Measurements from ENCODE around the gene PHF21B.
"Not testable (repeated sequence)": the region's sequence is repeated elsewhere in the genome, so short reads cannot be mapped to it uniquely, and the experiment has no call there.

PHF21B gene

DNA sequence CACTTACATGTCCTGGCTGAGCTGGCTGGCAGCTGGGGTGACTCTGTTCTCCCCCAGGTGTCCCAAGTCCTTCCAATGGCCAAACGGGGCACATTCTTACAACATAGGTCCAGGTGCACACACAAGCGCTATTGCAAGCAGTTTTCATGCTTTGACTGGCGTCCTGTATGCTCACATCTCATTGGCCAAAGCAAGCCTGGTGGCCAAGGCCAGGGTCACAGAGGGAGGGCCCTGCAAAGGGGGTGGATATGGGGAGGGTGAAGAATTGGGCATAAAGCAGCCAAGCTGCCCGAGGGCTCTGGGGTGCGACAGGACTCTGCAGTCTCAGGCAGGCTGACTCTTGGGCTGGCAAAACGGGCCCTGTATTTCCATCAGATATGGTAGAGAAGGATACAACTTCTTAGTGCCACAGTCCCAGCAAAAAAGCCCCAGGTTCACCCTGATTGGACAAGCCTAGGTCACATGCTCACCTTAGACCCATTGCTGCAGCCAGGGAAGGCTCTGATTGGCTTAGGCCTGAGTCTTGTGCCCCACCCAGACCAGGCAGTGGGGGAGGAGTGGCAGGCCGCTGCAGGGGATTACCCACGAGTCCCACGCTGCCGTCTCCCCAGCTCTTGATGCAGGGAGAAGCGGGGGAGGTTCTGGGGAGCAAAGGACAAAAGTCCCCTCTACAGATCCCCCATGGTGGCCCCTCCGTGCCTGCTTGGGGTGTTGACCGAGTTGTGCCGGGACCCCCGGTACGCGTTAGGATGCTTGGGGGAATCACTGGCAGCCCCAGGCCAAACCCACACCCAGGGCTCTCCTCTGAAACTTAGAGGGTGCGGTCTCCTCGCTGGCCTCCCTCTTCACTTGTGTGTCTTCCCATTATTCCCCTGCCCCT is 146.6 kb downstream of the PHF21B start:
- no peak for DNase-seq

GRCh38 chr22:44862281-44862680 is 147.5 kb downstream of the PHF21B start:
- DNase-seq: no peak

GRCh38 chr22:44861245-44861644 is 148.6 kb downstream of the PHF21B start:
- DNase-seq: no peak

- DNase-seq: no peak
These were observed 149.5 kb downstream of the PHF21B start for GRCh38 chr22:44860311-44860710.

GRCh38 chr22:44859641-44860040 is 150.2 kb downstream of the PHF21B start:
- no peak for DNase-seq

GRCh38 chr22:44858819-44859218 is 151.0 kb downstream of the PHF21B start:
- not testable (repeated sequence) for DNase-seq

DNA sequence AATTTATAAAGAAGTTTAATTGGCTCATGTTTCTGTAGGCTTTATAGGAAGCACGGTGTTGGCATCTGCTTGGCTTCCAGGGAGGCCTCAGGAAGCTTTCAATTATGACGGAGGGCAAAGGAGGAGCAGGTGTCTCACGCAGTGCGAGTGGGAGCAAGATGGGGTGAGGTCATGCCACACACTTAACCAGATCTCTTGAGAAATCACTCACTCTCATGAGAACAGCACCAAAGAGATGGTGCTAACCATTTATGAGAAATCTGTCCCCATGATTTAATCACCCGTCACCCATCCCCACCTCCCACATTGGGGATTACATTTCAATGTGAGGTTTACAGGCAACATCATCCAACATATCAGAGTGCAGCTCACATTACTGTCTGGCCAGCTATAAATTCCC is 153.9 kb downstream of the PHF21B start:
- DNase-seq: no peak

GRCh38 chr22:44854641-44855040 is 155.2 kb downstream of the PHF21B start:
- DNase-seq: not testable (repeated sequence)

- no peak for DNase-seq
These were observed 158.9 kb downstream of the PHF21B start for GRCh38 chr22:44850946-44851345.

GRCh38 chr22:44848791-44849420 is 160.9 kb downstream of the PHF21B start:
- no peak for DNase-seq

DNA sequence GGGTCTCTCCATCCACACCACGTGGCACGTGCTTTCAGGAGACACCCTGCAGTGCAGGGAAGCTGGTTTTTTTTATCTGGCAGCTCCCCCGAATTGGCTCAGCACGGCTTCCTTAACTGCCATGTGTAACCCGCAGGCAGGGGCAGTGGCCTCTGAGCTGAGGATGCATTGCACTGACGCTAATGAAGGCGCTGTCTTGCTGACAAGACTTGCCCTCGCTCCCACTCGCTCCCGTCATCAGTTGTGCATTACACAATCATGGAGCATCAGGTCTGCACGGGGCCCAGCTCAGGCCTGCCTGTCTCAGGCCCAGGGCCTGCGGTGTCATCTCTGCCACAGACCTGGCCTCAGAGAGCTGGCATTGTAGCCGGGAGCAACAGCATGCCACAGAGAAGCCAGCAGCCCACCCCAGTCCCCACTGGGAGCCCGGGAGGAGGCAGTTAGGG is 161.5 kb downstream of the PHF21B start:
- DNase-seq: no peak

- no peak for DNase-seq
These were observed 161.9 kb downstream of the PHF21B start for GRCh38 chr22:44847892-44848291.

- no peak for DNase-seq
These were observed 162.4 kb downstream of the PHF21B start for GRCh38 chr22:44847380-44847779.

- DNase-seq: no peak
These were observed 163.0 kb downstream of the PHF21B start for GRCh38 chr22:44846726-44847275.

- DNase-seq: no peak
These were observed 163.7 kb downstream of the PHF21B start for GRCh38 chr22:44845796-44846720.

GRCh38 chr22:44845191-44845590 is 164.6 kb downstream of the PHF21B start:
- no peak for DNase-seq

DNA sequence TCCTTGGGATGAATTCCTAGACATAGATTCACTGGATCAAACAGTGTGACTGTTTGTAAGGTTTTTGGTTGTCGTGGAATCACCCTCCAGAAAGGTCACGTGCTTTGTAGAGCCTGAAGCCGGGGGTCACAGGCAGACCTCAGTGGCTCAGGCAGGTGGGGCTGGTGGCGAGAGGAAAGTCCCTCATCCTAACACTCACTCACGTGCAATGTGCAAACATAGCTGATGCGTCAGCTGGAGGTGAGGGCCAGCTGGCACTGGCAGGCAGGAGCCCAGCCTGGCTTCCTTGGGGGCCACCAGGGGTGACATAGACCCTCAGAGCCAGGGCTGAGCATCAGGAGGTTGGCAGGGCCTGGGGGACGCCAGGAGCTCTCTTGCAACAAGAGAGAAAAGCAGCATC is 167.4 kb downstream of the PHF21B start:
- no peak for DNase-seq

DNA sequence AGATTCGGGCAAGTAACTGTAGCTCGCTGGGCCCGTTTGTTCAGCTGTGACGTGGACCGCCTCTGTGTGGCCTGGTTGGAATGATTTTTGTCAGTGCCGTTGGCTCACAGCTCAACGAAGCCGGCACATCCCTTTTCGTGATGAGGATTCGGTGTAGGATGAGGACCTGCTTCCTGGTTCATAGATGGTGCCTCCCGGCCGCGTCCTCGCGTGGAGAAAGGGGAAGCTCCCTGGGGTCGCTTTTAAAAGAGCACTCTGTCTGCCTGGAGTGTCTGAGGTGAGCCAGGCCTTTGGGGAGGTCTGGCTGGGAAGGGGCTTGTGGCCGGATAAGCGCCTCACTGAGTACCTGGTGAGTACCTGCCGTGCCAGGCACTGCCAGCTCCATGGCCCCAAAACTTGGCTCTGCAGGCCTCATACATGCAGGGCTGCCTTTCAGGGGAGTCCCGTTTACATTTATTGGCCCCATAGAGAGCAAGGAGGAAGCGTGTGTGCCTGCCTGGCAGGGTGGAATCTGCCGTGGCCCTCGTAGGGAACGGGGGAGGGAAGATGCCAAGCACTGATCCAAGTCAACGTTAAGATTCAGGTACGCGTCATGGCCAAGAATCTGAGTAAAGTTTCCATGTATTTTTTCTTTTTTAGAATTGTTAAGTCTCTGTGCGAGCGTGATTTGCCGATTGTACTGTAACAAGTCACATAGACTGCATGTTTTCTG is 169.0 kb downstream of the PHF21B start:
- DNase-seq: no peak

DNA sequence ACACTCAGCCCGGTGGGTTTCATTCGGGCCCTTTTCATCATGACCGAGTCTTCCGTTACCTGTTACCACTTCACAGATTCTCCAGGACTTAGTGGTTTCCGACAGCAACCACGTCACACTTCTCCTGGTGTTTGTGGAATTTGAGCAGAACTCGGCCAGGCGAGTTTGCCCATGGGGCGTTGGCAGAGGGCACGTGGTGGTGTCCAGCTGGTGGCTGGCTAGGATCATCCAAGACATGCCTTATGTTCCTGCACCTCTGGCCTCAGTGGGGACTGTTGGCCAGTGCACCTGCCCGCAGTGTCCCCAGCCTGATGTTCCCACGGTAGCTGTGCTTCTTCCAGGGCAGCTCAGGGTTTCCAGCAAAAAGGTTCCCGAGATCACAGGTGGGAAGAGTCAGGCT is 170.1 kb downstream of the PHF21B start:
- DNase-seq: no peak

GRCh38 chr22:44839061-44839460 is 170.7 kb downstream of the PHF21B start:
- DNase-seq: no peak

DNA sequence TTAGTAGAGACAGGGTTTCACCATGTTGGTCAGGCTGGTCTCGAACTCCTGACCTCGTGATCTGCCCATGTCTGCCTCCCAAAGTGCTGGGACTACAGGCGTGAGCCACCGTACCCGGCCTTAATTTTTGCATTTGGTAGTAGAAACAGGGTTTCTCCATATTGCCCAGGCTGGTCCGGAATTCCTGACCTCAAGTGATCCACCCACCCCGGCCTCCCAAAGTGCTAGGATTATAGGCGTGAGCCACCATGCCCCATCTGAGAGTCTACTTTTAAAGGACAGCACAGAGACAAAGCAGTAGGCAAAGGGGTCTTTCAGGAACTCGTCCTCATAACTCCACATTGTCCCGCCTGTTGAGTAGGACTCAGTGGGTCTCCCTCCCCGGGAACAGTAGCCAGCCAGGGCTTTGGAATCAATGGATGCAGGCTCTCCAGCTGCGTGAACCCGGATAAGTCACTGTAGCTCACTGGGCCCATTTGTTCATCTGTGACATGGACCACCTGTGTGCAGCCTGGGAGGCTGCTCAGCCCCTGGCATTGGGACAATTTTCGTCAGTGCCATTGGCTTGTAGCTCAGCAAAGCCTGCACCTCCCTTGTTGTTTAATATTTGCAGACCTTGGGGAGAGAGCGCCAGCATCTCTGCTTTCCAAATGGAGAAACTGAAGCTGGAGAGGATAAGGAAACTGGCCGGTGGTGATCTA is 171.3 kb downstream of the PHF21B start:
- DNase-seq: no peak

DNA sequence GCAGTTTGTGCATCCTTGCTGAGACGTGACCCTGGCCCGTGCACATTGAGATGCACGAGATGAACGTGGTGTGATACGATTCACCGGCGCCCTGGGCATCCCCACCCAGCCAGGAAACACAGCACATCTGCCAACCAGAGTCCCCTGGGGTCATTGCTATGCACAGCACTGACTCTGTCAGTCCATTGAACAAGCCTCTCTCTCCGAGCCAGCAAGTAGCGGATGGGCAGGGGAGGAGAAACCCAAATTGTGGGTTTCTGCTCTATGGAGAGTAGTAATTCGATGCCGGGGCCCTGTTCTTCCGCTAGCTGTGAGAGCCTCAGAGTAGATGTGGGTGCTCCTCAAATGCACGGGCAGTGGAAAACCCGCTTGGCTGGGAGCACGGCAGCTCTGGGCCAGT is 172.3 kb downstream of the PHF21B start:
- DNase-seq: no peak
